Heart right ventricle (tissue), 16 donors: Measurements from ENCODE around the gene PLEK. TPM values are rescaled to one million over a fixed set of nuclear protein-coding genes. Genes with fewer than 3 reads are reported as not detected.

Source experiments
- ATAC-seq, 8 donors: fragments of 200-7000 bp; cut with Tn5 transposase; one replicate each; pipeline ENCODE4 v1.9.1; 2020; ENCODE audit warnings: mild to moderate bottlenecking in 8 of 8, moderate library complexity in 8 of 8, moderate number of reproducible peaks in 1 of 8
- DNase-seq, 2 donors: peaks; one replicate each; pipeline ENCODE4 v3.0.0-alpha.2; 2020
- H3K27ac ChIP-seq, 10 donors: fragments of 200-600 bp; sonication (generic) in 2 of 10; one replicate each; pipeline versions ENCODE4 v1.5.0 to v1.8.0; 2020 to 2022; ENCODE audit warnings: mild to moderate bottlenecking in 3 of 10
- H3K27me3 ChIP-seq, 7 donors: fragments of 200-600 bp; one replicate each; pipeline ENCODE4 v1.8.0; 2021 to 2022; ENCODE audit warnings: mild to moderate bottlenecking in 2 of 7
- H3K36me3 ChIP-seq, 9 donors: fragments of 200-600 bp; sonication (generic) in 1 of 9; one replicate each; pipeline versions ENCODE4 v1.5.0 to v1.8.0; 2020 to 2022; ENCODE audit warnings: mild to moderate bottlenecking in 2 of 9
- H3K4me1 ChIP-seq, 9 donors: fragments of 200-600 bp; sonication (generic) in 1 of 9; one replicate each; pipeline versions ENCODE4 v1.5.0 to v1.8.0; 2020 to 2022; ENCODE audit warnings: mild to moderate bottlenecking in 4 of 9
- H3K4me3 ChIP-seq, 10 donors: fragments of 200-600 bp; sonication (generic) in 2 of 10; one replicate each; pipeline versions ENCODE4 v1.5.0 to v1.8.0; 2020 to 2022; ENCODE audit warnings: mild to moderate bottlenecking in 7 of 10, moderate library complexity in 2 of 10
- H3K9me3 ChIP-seq, 11 donors: fragments of 200-600 bp in 10 of 11; sonication (generic) in 2 of 11; one replicate each; pipeline versions ENCODE4 v1.5.0 to v1.8.0; 2013 to 2022; ENCODE audit warnings: mild to moderate bottlenecking in 2 of 11, control low read depth in 1 of 11, moderate library complexity in 1 of 11
- CTCF ChIP-seq, 9 donors: fragments of 200-600 bp; sonication (generic) in 2 of 9; IDR thresholded peaks; one replicate each; pipeline versions ENCODE4 v1.5.0 to v1.8.0; 2021 to 2022; ENCODE audit warnings: antibody characterized with exemption in 9 of 9, mild to moderate bottlenecking in 5 of 9, moderate library complexity in 1 of 9
- WGBS, 2 donors: extraction: QIAGEN DNeasy Blood & Tissue Kit; methylation state at CpG; one replicate each; pipeline ENCODE4 v1.1.7; 2013; ENCODE audit warnings: inconsistent platforms in 1 of 2; 5-methylcytosine and 5-hydroxymethylcytosine counted together
- intact Hi-C, 10 donors: fragments of 100-400 bp; cut with DNase I; formaldehyde crosslinking; loops; one replicate each; pipeline versions ENCODE4 v1.11.1 to v1.14.2; 2022
- polyA plus RNA-seq, 2 donors: library from polyadenylated mRNA; stranded (reverse); fragments of 200-250 nt; gene quantifications; one replicate each; pipeline ENCODE4 v1.2.3, GENCODE V29; 2013
- total RNA-seq, 10 donors: library from RNA; stranded (reverse); fragmentation: NEBNext Ultra II Directional in 3 of 10; extraction: Animal tissue kit (Norgen Biotek cat#: 25700) in 3 of 10; gene quantifications; one replicate each; pipeline versions ENCODE4 v1.2.1 to v1.2.4, GENCODE V29; 2021 to 2023
- donor health status: Arrhythmogenic right ventricular cardiomyopathy.
- donor health status: ischemic (EF 13 %, LVEDD 7.1; RV severe dilation, severe dysfunction).
- donor health status: healthy with polysubstance abuse.
- donor health status: DM: no; HTN: yes; CAD: no.
- donor health status: DM: no; HTN: no; CAD: no.
- donor health status: ischemic (EF 25% LVEDD 6.9; RV normal size, moderate dysfunction).
- donor health status: ischemic (EF 25% LVEDD 5.7; RV mildly dilated, moderate dysfunction).
- donor health status: healthy.
- donor health status: DM: yes; HTN: yes; CAD: no.
- donor health status: Ischemic cardiomyopathy.
- donor health status: ischemic (EF 35%, LVEDD 5.7; RV mildly dilated, moderate dysfunction).
- donor health status: nonischemic (EF 11% LVEDD 7.7; RV severe dilation, severe dysfunction).
- donor health status: DM: yes; HTN: yes; CAD: no.
- donor health status: PGD.
- donor health status: ischemic (EF 29% LVEDD 5.4; RV normal size, mild dysfunction).
- donor health status: nonischemic (EF 23%, LVEDD 6.1; RV moderate dilation, normal function).

The PLEK gene
- total and polyA plus RNA-seq, 12 donors, result 1.1 to 46.3 (median 2.7) TPM

DNA sequence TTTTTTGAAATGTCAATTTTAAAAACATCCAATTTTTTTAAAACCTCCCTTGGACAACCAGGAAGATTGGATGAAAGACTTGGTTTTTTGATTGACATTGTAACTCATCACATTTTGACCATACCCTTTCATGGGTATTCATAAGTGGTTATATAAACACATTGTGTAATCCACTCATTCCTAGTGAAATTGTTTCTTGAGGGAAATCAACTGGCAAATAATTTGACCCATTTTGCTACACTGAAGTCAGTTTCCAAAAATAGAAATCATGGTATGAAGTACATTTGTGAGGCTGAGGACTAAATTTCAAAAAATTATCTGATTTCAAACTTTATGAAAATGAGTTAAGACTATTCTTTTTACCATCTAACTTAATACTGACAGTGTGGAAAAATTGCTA is 70.5 kb downstream of the PLEK start:
- Histone ChIP-seq H3K36me3 (no peaks in the 10 kb centered on the region), H3K4me1 (peaks cover 4 to 35% (median 20%) of the 10 kb centered on the region in 9 donors), H3K9me3 (no peaks in the 10 kb centered on the region), H3K27me3 (no peaks in the 10 kb centered on the region), H3K4me3 (no peak overlapping the region), H3K27ac (peak overlapping the region in 7 of 10 donors; percentile 6 to 71 (median 47))
- peak in 1 of 8 donors; percentile 47 for ATAC-seq
- DNase-seq, result no peak
- TF ChIP-seq CTCF (IDR thresholded peaks at IDR 0.05), result no peak
- intact Hi-C loops, result loop anchor here in 3 of 10 donors (10.0 kb wide), 2 partner anchors 71 to 311 kb away; partner anchors contain the start of gene PLEK (in 2 of the 3)

GRCh38 chr2:68436270-68436669 is 71.2 kb downstream of the PLEK start:
- no peak for TF ChIP-seq CTCF (IDR thresholded peaks at IDR 0.05)
- H3K4me3 ChIP-seq, result no peak overlapping the region
- H3K4me1 ChIP-seq, result peaks cover 4 to 39% (median 23%) of the 10 kb centered on the region in 9 donors
- peak overlapping the region in 9 of 10 donors; percentile 22 to 71 (median 46) for H3K27ac ChIP-seq
- H3K9me3 ChIP-seq, result no peaks in the 10 kb centered on the region
- no peak for DNase-seq
- 8 to 11% methylated on average over 4 of the region's 4 CpGs for WGBS, 2 donors
- intact Hi-C loops, result loop anchor here in 3 of 10 donors (10.0 kb wide), 2 partner anchors 71 to 311 kb away; partner anchors contain the start of gene PLEK (in 2 of the 3)
- H3K27me3 ChIP-seq, result no peaks in the 10 kb centered on the region
- no peak for ATAC-seq
- H3K36me3 ChIP-seq, result no peaks in the 10 kb centered on the region

DNA sequence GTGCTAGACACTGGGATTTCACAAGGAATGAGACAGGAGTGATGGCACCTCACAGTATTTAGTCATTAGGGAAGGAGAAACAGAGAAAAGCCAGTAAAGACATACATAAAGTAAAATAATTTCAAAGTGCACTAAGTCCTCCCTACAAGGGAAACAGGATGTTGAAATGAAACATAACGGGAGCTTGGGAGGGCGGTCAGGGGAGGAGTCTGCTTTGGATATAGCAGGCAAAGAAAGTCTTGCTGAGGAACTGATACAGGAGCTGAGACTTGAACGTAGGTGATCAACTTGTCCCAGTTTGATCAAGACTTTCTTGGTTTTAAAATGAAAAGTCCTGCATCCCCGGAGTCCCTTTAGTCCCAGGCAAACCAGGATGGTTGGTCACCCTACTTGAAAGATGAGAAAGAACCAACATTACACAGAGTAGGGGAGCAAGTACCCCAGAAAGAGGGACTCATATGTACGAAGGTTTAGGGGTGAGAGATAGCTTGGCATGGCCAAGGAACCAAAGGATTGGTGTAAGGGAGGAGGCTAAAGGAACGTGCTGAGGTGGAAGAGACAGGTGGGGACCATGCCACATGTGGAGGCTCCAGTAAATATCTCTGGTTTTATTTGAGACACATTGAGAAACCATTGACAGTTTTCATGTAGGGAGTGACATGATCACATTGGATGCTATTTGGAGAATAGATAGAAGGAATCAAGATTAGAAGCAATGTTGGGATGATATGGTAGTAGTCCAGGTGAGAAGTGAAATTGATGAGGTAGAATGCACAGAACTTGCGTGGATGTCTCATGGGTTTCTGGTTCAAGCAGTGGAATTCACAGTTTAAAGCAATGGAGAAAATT is 73.6 kb downstream of the PLEK start:
- no peak for ATAC-seq
- no peaks in the 10 kb centered on the region for H3K27me3 ChIP-seq
- H3K36me3 ChIP-seq, result no peaks in the 10 kb centered on the region
- H3K4me1 ChIP-seq, result peaks cover 8 to 47% (median 27%) of the 10 kb centered on the region in 9 donors
- intact Hi-C loops, result loop anchor here in 4 of 10 donors (2.0 to 10.0 kb wide), 3 partner anchors 74 to 314 kb away; partner anchors contain the start of gene PLEK (in 2 of the 4)
- no peak overlapping the region for H3K4me3 ChIP-seq
- no peaks in the 10 kb centered on the region for H3K9me3 ChIP-seq
- 64 to 75% methylated on average over 7 of the region's 7 CpGs for WGBS, 2 donors
- peak overlapping the region in 1 of 10 donors; percentile 3 for H3K27ac ChIP-seq
- no peak for TF ChIP-seq CTCF (IDR thresholded peaks at IDR 0.05)
- no peak for DNase-seq

DNA sequence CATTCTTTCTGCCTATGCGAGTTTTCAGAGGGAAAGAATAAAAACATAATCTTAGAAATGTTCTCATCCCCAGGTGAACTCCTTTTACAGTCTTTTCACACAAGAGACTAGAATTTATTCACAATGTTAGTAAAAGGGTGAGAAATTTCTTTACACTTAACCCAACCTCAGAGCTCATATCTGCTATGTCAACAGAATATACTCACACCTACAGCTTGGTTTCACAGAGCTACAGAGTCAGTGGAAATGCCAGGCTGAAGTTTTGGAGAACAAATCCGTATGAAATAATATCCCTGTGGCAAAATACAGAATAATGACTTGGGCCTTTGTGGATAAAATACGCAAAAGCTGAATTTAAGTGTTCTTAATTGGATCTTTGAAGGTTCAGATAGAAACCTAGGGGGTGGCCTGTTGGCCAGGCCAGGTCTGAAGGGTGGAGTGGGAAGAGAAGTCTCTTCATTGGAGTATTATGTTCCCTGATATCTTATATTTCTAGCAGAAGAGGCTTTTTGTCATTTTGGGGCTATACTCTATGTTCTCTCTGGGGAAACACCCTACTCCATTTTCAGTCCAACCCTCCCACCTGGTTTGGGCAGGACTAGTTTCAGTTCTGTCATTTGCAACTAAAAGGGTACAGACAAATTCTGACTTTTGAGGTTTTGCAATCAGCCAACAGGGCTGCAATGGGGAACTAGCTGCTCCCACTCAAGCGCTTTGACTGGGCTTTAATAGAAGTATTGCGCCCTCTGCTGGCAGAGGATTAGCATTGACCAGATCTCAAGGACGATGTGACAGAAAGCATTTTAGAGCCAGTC is 76.3 kb downstream of the PLEK start:
- ATAC-seq (peak; percentile 90 to 95 (median 92)), DNase-seq (peak; percentile 38 to 86)
- 38 to 39% methylated on average over 6 of the region's 6 CpGs for WGBS, 2 donors
- no peaks in the 10 kb centered on the region for H3K36me3 ChIP-seq
- peak; percentile 83 to 95 (median 91) for TF ChIP-seq CTCF (IDR thresholded peaks at IDR 0.05)
- intact Hi-C loops, result loop anchor here in 8 of 10 donors (1.0 to 10.0 kb wide), 11 partner anchors 79 to 319 kb away; partner anchors contain the start of genes CNRIP1 (in 1 of the 8) and PPP3R1 (in 1 of the 8)
- H3K27me3 ChIP-seq, result no peaks in the 10 kb centered on the region
- no peak overlapping the region for H3K4me3 ChIP-seq
- H3K4me1 ChIP-seq, result peaks cover 3 to 30% (median 14%) of the 10 kb centered on the region in 9 donors
- H3K9me3 ChIP-seq, result no peaks in the 10 kb centered on the region
- H3K27ac ChIP-seq, result peak overlapping the region in 7 of 10 donors; percentile 16 to 64 (median 44)
